SIG-M5 (cell line): ENCODE results near the gene COL26A1.

Experiments
- DNase-seq: peaks from one replicate; lab custom pipeline; 2025; lab: John Stamatoyannopoulos, UW

The COL26A1 gene

DNA sequence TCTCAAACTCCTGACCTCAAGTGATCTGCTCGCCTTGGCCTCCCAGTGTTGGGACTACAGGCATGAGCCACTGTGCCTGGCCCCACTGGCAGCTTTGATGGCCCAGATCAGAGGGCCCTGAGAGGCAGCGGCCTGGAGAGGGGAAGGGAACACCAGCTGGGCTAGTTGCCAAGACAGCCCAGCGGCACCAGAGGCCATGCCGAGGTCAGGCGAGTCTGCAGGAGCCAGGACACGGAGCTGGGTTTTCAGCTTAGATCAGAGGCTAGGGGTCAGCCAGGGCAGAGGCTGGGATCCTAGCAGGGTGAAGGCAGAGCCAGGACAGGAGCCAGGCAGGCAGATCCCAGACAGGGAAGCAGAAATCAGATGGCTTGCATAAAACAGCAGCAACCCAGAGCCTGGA lies 173.6 kb downstream of the COL26A1 start:
- no peak for DNase-seq

DNA sequence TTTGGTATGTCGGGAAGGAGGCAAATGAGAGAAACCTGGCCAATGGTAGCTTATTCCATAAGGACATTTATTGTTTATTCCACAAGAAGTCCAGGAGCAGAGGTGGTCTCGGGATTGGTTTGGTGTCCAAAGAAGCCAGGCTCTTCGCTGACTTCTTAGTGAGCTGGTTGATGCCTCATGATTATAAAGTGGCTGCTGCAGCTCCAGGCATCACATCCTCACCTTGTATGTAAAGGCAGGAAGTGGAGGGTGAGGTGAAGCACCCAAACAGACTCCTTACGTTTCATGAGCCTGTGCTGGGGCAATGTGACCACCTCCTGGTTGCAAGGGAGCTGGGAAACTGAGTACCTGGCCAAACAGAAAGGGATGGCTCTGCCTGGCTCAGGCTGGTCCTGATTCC lies 174.0 kb downstream of the COL26A1 start:
- no peak for DNase-seq

DNA sequence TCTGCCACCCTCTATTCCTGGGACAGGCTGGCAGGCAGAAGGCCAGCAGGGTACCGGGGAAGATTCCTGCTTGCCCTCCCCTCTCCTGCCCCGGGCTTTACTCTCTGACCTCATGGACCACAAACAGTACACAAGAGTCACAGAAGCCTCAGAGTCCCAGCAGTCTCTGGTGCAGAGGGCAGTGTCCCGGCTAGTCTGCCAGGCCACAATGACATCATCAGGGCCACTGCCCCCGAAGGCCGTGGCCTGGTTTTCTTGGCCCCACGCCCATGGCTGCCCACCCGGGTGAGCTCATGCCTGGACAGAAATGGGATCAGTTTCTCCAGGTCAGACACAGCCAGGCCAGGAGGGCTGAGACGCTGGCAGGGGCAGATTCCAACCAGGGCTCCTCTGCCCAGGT lies 174.5 kb downstream of the COL26A1 start:
- DNase-seq = no peak

DNA sequence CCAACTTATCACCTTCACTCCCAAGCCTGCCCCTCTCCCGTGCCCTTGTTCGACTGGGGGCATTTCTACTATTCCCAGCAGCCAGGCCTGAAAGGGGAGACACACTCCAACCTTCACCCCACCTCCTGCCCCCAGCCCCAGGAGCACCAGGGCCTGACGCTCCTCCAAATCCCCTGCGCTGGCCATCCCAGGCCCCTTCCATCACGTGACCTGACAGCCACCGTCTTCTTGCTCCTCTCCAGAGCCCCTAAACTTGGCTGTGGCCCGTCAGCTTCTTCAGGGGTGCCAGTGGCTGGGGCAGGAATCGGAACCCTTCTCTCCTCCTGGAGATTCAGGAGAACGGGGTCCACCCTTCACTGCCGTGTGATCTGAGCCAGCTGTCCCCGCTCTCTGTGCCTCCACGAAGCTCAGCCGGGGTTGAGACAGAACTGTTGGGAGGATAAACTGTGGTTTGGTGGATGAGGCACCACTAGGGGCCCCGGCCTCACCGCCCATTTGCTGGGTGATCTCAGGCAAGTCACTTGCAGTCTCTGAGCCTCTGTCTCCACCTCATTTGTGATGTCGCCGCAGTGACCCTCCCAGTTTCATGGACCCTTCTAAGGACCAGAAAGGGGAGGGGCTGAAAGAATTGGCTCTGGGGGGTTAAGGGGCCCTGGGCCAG lies 175.4 kb downstream of the COL26A1 start:
- DNase-seq = no peak

DNA sequence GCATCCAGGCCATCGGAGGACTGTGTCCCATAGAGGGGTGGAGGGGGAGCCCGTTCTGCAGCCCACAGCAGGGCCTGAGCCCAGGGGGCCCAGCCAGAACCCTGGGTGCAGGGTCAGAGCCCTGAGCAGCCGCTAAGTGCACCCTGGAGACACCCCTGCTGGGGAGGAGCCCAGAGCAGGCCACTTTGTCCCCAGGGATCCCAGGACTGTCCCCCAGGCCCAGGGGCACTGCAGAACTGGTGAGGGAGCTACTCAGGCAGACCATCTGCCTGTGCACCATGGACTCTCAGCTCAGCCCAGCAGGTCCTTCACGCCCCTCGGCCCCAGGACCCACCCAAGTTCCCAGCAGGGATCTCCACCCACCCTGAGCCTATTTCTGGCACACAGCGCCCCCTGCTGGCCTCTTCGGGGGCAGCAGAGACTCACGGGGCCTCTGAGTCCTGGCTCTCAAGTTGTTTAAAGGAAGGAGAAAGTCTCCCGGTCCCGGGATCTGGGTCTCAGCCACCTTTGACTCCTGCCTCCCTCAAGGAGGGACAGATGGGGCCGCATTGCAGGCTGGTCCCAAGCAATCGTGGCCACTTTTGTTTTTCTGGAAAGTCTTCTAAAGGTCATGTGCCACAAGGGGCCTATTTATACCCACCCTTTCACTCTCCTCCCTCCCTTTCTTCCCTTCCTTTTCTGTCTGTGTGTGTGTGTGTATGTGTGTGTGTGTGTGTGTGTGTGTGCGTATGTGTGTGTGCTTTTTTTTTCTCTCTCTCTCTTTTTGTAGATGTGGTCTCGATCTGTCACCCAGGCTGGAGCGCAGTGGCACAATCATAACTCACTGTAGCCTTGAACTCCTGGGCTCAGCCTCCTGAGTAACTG lies 176.2 kb downstream of the COL26A1 start:
- no peak for DNase-seq

DNA sequence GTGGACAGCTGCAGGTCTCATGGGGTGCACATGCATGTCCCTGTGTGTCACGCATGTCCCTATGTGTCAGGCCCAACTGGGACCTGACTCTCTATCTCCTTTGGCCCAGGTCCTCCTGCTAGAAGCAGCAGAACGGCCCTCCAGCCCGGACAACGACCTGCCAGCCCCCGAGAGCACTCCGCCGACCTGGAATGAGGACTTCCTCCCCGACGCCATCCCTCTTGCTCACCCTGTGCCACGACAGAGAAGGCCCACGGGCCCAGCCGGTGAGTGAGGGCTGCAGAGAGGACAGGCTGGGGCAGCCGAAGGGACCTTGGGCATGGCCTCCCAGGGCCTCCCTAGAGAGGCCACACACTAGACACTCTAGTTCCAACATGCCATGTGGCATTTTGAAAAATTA lies 177.1 kb downstream of the COL26A1 start:
- no peak for DNase-seq

DNA sequence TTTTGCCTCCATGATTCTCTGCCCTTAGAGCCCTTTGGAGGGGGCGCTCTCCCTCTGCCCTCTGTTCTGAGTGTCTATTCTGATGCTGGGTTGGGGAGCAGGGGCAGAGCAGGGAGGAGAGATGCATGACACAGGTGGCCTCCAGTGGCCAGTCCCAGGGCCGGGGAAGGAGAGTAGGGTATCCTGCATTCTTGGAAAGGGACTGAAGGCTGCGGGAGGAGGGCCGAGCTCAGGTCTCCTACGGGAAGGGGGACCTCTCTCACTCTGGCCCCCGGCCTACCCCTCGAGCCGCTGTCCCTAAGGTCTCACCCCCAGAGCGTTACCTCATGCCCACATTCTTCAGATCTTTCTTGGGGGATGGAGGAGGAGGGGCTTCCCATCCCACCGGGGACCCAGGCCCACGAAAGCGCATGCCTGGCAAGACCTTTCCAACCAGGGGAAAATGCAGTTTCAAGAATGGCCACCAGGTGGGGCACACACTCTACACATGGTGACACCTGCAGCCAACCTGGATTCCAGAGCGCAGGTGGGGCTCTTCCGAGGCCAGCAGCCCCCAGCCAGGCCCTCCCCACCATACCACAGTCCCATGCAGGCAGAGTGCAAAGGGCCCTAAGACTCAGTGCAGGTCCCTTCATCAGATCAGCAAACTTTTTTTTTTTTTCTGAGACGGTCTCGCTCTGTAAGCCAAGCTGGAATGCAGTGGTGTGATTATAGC lies 180.0 kb downstream of the COL26A1 start:
- no peak for DNase-seq

DNA sequence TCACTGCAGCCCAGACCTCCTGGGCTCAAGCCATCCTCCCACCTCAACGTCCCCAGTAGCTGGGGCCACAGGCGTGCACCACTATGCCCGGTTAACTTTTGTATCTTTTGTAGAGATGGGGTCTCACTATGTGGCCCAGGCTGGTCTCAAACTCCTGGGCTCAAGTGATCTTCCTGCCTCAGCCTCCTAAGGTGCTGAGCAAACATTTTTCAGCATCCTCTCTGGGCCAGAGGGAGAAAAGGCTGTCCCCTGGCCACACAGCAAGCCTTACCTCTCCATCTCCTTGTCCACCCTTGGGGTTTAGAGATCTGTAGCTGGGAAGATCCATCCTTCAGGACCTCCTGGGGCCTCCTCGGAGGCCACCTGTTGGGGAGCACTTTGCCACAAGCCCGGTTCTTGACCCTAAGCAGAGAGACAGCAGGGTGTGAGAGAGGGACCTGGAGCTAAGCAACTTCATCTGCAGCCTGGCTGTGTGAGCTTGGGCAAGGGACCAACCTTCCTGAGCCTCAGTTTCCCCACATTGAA lies 180.6 kb downstream of the COL26A1 start:
- DNase-seq = no peak

DNA sequence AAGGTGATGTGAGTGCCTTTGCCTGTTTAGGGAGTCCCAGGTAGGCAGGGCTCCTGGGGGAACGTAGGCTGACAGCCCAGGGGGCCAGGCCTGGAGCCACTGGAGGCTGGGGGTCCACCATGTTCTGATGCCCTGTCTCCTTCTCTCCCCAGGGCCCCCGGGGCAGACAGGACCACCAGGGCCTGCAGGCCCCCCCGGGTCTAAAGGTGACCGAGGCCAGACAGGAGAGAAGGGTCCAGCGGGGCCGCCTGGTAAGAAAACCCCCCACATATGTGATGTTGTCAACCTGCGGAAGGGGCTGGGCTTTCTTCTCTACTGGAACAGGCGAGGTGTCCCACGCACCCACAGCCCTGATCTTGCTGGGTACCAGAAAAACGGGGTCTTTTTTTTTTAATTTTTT lies 181.2 kb downstream of the COL26A1 start:
- no peak for DNase-seq

DNA sequence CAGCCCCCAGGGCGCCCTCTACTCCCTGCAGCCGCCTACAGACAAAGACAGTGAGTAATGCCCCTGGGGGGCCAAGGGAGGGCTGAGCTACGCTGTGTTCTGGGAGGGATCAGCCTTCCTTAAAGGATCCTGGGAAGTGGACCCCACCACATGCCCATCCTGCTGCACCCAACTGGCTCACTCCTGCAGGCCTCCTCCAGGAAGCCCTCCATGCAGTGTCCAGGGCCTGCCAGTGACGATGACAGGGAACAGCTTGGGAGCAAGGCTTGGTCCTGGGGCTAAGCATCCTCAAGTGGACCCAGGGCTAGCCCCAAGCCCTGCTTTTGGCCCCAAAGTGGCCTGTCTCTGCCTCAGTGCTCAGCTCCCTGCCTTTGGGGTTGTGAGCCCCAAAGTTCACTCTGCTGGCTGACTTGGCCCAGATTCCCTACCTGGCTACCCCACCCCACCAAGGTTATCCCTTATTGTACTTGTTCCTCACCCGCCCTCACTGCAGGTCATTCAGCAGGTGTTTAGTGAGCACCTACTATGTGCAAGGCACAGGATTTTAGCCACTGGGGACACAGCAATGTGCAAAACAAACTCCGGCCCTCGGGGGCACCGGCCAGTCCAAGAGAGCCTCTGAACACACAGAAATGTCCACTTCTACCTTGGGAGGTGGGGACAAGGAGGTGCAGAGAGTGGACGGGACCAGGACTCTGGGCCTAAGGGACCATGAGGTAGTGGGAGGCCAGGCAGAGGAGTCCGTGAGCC lies 182.9 kb downstream of the COL26A1 start:
- no peak for DNase-seq

DNA sequence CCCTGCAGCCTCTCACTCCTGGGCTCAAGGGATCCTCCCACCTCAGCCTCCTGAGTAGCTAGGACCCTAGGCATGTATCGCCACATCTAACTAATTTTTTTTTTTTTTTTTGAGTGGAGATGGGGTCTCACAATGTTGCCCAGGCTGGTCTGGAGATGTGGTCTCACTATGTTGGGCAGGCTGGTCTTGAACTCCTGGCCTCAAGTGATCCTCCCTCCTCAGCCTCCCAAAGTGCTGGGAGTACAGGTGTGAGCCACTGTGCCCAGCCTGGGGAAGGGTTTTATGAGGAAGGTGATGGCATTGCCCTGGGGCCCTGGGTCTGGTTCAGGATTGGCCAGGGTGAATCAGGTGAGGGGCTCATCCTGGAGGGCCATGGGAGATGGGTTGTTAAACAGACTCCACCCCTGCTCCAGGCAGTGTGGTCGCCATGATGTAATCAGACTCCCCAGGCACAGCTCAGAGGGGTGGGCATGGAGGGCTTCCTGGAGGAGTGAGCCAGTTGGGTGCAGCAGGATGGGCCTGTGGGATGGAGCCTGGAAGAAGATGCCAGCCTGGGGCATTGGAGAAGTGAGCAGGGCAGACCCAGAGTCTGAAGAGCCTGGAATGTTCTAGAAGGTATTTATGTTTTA lies 183.7 kb downstream of the COL26A1 start:
- DNase-seq = no peak

DNA sequence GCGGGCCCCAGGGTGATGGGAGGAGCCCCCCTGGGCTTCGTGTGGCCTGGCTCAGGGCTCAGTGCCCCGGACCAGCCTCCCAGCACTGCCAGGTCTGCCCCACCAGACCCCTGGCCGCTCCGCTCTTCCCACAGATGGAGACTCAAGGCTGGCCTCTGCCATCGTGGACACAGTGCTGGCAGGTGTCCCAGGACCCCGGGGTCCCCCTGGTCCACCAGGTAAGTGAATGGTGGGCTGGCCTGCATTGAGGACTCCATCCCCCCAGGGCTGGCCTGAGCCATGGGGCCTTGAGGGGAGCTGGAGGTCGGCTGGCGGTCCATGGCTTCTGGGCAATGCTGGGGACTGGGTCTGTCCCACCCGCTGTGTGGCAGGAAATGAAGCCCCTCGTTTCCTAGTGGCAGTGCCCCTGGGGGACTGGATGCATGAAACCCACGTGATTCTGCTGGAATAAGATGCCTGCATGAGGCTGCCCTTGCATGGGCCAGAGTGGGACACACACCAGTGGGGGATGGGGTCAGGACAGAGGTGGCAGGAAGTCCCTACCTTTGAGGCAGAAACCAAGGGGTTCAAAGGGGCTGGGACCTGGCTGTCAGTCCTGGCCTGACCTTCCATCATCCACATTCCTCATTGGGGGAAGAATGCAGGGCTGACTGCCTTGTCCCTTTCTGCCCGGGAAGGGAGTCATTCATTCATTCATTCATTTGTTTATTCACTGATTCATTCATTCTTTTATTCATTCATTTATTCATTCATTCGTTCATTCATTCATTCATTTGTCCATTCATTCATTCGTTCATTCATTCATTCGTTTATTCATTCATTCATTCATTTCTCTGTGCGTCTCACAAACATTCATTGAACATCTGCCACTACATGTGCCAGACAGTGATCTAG lies 184.6 kb downstream of the COL26A1 start:
- DNase-seq = no peak

DNA sequence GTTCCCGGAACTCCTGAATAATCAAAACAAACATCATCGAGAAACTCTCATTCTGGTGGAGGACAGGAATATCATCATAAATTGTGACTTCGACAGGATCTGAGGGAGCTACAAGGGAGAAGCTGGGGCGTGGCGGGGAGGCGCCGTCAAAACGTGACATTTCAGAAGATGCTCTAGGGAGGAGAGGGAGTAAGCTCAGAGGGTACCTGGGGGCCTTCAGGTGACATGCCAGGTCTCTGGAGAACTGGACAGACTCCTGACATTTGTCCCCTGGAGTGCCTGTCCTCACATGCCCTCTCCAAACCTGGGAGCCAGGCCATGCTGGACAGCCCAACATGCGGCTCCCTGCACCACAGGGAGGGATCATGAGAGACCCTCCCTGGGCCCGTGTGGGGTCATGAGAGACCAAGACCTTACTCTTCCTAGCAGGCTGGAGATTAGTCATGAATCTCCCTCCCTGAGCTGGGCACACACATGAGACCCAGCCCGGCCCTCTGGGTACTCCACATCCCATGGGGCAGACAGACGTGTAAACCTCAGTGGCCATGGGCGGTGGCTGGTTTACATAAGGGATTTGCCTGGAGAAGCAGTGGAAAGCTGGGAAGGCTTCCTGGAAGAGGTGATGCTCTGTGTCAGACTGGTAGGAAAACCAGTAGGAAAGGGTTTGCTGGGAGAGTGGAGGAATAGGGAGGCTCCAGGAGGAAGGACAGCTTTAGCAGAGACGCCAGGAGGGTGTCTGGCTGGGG lies 185.4 kb downstream of the COL26A1 start:
- DNase-seq = no peak

DNA sequence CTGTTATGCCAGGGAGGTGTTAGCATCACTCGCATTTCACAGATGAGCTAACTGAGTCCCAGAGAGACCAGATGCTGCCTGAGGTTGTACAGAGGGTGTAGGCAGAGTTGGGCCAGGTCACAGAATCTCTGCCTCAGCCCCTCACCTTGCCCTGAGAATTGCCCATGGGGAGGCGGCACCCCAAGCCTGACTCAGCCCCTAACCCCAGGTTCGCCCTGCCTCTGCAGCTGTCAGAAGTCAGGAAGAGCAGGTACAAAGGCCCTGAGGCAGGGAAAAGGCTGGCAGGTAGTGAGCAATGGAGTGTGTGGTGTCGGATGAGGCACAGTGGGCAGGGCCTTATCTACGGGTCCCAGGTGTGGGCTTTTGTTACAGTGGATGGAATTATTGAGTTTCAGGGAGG lies 187.1 kb downstream of the COL26A1 start:
- no peak for DNase-seq

DNA sequence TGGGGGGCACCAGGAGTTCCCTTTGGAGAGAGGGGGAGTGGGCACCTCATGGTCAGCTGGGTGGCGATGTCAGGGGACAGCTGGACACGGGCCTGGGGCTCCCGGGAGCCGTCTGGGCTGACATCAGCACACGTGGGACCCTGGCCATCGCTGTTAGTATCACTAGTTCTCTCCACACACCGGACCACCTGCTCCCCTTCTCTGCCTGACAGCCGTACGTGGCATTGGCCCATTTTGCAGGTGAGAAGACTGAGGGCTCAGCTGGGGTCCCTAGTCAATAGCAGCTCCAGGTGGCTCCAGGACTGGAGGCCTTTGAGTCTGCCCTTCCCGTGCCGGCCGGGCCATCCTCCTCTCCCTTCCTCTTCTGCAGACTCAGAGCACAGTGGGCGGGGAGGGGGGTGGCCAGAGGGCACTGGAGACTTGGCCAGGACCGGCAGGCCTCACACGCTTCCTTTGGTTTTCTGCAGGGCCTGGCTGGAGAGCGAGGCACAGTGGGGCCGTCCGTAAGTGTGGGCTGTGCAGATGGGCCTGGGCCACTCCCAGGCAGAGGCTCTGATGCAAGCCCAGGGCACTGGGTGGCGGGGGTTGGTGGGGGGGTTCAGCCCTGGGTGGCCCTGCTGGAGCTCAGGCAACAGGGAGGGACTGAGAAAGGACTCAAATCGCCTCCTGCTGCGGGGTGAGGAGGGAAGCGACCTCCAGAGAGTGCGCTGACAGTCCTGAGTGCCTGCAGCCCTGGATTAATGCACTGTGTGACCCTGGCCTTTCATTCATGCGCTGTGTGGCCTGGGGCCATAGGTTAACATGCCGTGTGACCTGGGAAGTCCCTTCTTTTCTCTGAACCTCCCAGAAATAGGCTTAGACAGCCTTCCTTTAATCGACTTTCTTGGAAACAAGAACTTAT lies 188.2 kb downstream of the COL26A1 start:
- DNase-seq = no peak

DNA sequence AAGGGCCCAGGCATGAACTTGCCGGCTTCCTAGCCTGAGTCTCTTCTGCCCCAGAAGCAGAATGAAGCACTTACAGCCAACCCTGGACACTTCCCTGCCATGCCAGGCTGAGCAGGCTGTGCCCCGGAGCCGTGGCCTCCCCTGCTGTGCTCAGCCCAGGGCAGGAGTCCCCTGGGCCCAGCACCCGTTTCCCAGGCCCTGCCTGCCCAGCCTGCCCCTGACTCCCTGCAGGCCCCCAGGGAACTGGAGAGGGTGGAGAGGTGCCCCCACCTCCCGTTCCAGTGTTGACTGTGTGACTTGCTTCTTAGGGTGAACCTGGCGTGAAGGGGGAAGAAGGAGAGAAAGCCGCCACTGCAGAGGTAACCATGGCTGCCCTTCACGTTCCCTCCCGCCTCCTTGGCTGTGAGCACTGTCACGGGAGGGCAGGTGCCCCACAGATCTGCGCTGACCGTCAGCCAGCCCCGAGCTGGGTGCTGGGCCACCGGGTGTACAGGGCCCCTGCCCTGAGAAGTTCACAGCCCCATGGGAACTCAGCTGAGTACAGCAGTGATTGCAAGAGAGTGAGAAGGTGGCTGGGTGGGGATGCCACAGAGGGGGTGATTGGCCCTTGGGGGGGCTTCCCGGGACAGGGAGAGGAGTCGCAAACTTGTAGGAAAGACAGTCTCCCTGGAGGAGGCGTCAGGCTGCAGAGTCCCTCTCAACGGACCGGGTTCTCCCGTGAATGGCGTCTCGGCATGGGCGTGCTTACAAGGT lies 190.5 kb downstream of the COL26A1 start:
- no peak for DNase-seq

DNA sequence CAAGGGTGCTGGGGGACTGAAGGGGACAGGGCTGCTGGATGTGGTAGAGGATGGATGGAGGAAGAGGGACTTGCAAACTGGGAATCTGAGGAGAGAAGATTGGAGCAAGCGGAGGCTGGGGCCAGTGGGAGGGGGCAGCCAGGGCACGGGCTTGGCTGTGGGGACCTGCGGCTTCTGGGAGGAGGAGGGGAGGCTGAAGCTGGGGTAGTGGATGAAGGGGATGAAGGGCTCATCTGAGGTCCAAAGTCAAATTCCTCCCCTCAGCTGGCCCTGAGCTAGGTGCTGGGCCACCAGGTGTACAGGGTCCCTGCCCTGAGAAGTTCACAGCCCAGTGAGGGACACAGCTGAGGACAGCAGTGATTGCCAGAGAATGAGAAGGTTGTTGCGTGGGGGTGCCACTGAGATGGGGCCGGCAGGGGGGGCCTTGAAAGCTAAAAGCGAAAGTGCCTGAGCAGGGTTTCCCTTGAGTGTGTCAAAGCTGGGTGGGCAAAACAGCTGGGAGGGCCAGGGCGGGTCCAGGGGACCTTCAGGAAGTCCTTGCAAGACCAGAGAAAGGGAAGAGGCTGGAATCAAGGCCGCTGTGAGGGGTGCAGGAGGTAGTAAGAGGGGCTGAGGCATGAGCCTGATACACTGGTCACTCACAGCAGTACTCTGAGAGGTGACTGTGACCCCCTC lies 191.2 kb downstream of the COL26A1 start:
- no peak for DNase-seq
